Smooth muscle cell of trachea (primary cell): Measurements from ENCODE around the gene TTC38. TPM values are rescaled to one million over a fixed set of nuclear protein-coding genes. Genes with fewer than 3 reads are reported as not detected.

Experiments
- total RNA-seq: library from RNA; depleted of rRNA; stranded (reverse); fragments of >200 nt; gene quantifications from 2 replicates; pipeline ENCODE4 v1.2.1, GENCODE V29; 2014

The TTC38 gene
- 28.3 and 38.8 TPM in 2 replicates for total RNA-seq

GRCh38 chr22:46267431-46268279 lies at the start of gene TTC38:
Gene TTC38, plus strand, starts transcription at chr22:46268008. Its CDS starts 32 bp downstream, at chr22:46268040.

GRCh38 chr22:46250035-46250782 lies 17.6 kb upstream of the TTC38 start, which contains the start of gene CDPF1:
Gene CDPF1, minus strand, starts transcription at chr22:46250293. Its CDS starts 2,009 bp downstream, at chr22:46248284.

DNA sequence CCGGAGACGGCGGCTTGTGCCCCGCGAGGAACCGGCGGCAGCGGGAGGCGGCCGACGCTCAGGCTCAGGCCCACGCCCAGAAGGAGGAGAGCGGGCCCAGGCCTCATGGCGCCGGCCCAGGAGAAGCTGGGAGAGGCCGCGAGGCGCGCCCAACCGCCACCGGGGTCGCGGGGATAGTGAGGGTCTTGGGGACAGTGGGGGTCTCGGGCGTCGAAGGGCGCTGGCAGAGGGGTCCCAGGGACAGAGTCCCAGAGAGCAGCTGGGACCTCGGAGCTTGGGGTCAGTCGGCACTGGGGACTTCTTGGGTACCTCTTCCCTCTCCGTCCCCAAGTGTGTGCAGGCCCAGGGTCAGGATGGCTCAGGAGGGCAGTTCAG lies 4.6 kb upstream of the TTC38 start, which contains the start of gene PKDREJ:
Gene PKDREJ (minus strand): TSS at position 128 of the 375 bp plus-strand sequence. CDS start 21 bp downstream, at position 107.

GRCh38 chr22:46296257-46297150 lies 28.7 kb downstream of the TTC38 start, which contains the start of gene GTSE1:
Gene GTSE1, plus strand, starts transcription at chr22:46296870. Its CDS starts 531 bp downstream, at chr22:46297401.

GRCh38 chr22:46335201-46336118 lies 67.7 kb downstream of the TTC38 start, which contains the start of gene TRMU:
Gene TRMU, plus strand, starts transcription at chr22:46335714. Its CDS starts 51 bp downstream, at chr22:46335765.

Other genes with a start within 250 kb of the TTC38 start
- 25.5 and 26.1 TPM in 2 replicates for gene PPARA, start 117.5 kb upstream of the TTC38 start, total RNA-seq
- 10.6 and 13.5 TPM in 2 replicates for gene CDPF1, start 17.7 kb upstream of the TTC38 start, total RNA-seq
- under 0.01 TPM in 1 of 2 replicates, not detected in the other for gene PKDREJ, start 4.7 kb upstream of the TTC38 start, total RNA-seq
- 0.50 and 10.5 TPM in 2 replicates for gene GTSE1, start 28.9 kb downstream of the TTC38 start, total RNA-seq
- 30.1 and 31.7 TPM in 2 replicates for gene TRMU, start 67.7 kb downstream of the TTC38 start, total RNA-seq